ENCODE results near the gene ERO1A.

ERO1A gene

GRCh38 chr14:52706724-52707706 is 11.7 kb upstream of the ERO1A start, which contains the start of gene PSMC6 (continued):
- TF ChIP-seq ZNF692 (tag by site-specific recombination; IDR thresholded peaks at IDR 0.05) (no peak), ZNF324 (tag by site-specific recombination; IDR thresholded peaks at IDR 0.05) (no peak), ZNF18 (tag by site-specific recombination; IDR thresholded peaks at IDR 0.05) (no peak), SP2 (tag by site-specific recombination; IDR thresholded peaks at IDR 0.05) (peak; percentile 90), ZNF302 (tag by site-specific recombination; IDR thresholded peaks at IDR 0.05; ENCODE audit: low read depth) (no peak), ZNF560 (tag by site-specific recombination; IDR thresholded peaks at IDR 0.05; ENCODE audit: borderline replicate concordance) (no peak), HIC1 (tag by site-specific recombination; IDR thresholded peaks at IDR 0.05) (no peak), ATF2 (tag by site-specific recombination; IDR thresholded peaks at IDR 0.05; ENCODE audit: low read depth) (no peak), MZF1 (tag by site-specific recombination; IDR thresholded peaks at IDR 0.05; ENCODE audit: borderline replicate concordance) (no peak), ZNF501 (tag by site-specific recombination; IDR thresholded peaks at IDR 0.05) (no peak), SCRT2 (tag by site-specific recombination; IDR thresholded peaks at IDR 0.05) (no peak), ZNF274 (IDR thresholded peaks at IDR 0.05; ENCODE audit: low read length) (no peak), ZNF274 (tag by site-specific recombination; IDR thresholded peaks at IDR 0.05; ENCODE audit: borderline replicate concordance) (no peak), ELK4 (IDR thresholded peaks at IDR 0.05; ENCODE audit: borderline replicate concordance, low read depth, low read length) (no peak), ZNF629 (tag by site-specific recombination; IDR thresholded peaks at IDR 0.05) (0 out of 2 replicates have a peak, but pooled peaks have one; percentile 21), ZNF664 (tag by site-specific recombination; IDR thresholded peaks at IDR 0.05) (no peak), ZNF624 (tag by site-specific recombination; IDR thresholded peaks at IDR 0.05) (no peak), BCL11B (tag by site-specific recombination; IDR thresholded peaks at IDR 0.05; ENCODE audit: low read depth) (0 out of 2 replicates have a peak, but pooled peaks have one; percentile 22), MEIS1 (CRISPR knock-in tag; IDR thresholded peaks at IDR 0.05; ENCODE audit: borderline replicate concordance) (no peak), ZFP37 (tag by site-specific recombination; IDR thresholded peaks at IDR 0.05) (0 out of 2 replicates have a peak, but pooled peaks have one; percentile 37), FEZF1 (tag by site-specific recombination; IDR thresholded peaks at IDR 0.05) (no peak), ZBTB21 (tag by site-specific recombination; IDR thresholded peaks at IDR 0.05) (0 out of 2 replicates have a peak, but pooled peaks have one; percentile 16), ZBTB1 (tag by site-specific recombination; IDR thresholded peaks at IDR 0.05) (no peak), ZNF768 (tag by site-specific recombination; IDR thresholded peaks at IDR 0.05) (no peak), ZNF266 (tag by site-specific recombination; IDR thresholded peaks at IDR 0.05; ENCODE audit: low read depth) (no peak), ZFP3 (tag by site-specific recombination; IDR thresholded peaks at IDR 0.05; ENCODE audit: low read depth) (no peak), AEBP2 (tag by site-specific recombination; IDR thresholded peaks at IDR 0.05; ENCODE audit: borderline replicate concordance) (no peak), EGR2 (tag by site-specific recombination; IDR thresholded peaks at IDR 0.05; ENCODE audit: low read depth) (no peak), GFI1B (tag by site-specific recombination; IDR thresholded peaks at IDR 0.05) (no peak)

Data from HEK293 (cell line).